HepG2 (cell line): ENCODE results near the gene UNC5CL. TPM values are rescaled to one million over a fixed set of nuclear protein-coding genes. Genes with fewer than 3 reads are reported as not detected.

Experiments
- ARID3A ChIP-seq: IDR thresholded peaks from 2 replicates; pipeline ENCODE4 v1.6.1; 2012; ENCODE audit warnings: low read depth, low read length, improper control_type of control experiment
- EP300 ChIP-seq, 3 experiments: sonication (generic) in 1 of 3; formaldehyde crosslinking in 1 of 3; IDR thresholded peaks; 2 replicates each; pipeline versions ENCODE4 v1.5.1 to v1.6.1; 2011 to 2020; ENCODE audit warnings: low read depth in 2 of 3, low read length in 2 of 3, borderline replicate concordance in 1 of 3, improper control_type of control experiment in 1 of 3, mild to moderate bottlenecking in 1 of 3, missing genetic modification reagents in 1 of 3, moderate library complexity in 1 of 3
- GTF2F1 ChIP-seq: fragments of 150-350 bp; IDR thresholded peaks from 2 replicates; pipeline ENCODE4 v1.6.1; 2014; ENCODE audit warnings: low read length
- GZF1 ChIP-seq: sonication (generic); formaldehyde crosslinking; IDR thresholded peaks from 2 replicates; pipeline ENCODE4 v1.5.1; 2020; ENCODE audit warnings: mild to moderate bottlenecking, missing genetic modification reagents
- KLF6 ChIP-seq: IDR thresholded peaks from 2 replicates; pipeline ENCODE4 v1.8.0; 2016; ENCODE audit warnings: missing biosample characterization, missing genetic modification reagents
- SAP130 ChIP-seq: IDR thresholded peaks from 2 replicates; pipeline ENCODE4 v1.6.1; 2016; ENCODE audit warnings: low read depth
- SOX13 ChIP-seq, 3 experiments: fragments of 450-650 bp in 1 of 3; sonication (generic) in 1 of 3; formaldehyde crosslinking in 1 of 3; IDR thresholded peaks in 2 of 3; conservative IDR thresholded peaks in 1 of 3; 2 replicates each; pipeline versions ENCODE4 v1.5.0 to v1.6.1; 2016 to 2020; ENCODE audit warnings: antibody characterized with exemption in 1 of 3, mild to moderate bottlenecking in 1 of 3, missing compliant biosample characterization in 1 of 3, missing genetic modification reagents in 1 of 3, moderate library complexity in 1 of 3
- SP2 ChIP-seq: sonication (generic); formaldehyde crosslinking; IDR thresholded peaks from 2 replicates; pipeline ENCODE4 v1.5.1; 2020; ENCODE audit warnings: mild to moderate bottlenecking, missing genetic modification reagents
- TARDBP ChIP-seq: sonication (generic); formaldehyde crosslinking; IDR thresholded peaks from 2 replicates; pipeline ENCODE4 v1.8.0; 2022; ENCODE audit warnings: mild to moderate bottlenecking, missing genetic modification reagents
- XBP1 ChIP-seq: sonication (generic); formaldehyde crosslinking; IDR thresholded peaks from 2 replicates; pipeline ENCODE4 v1.5.0; 2020; ENCODE audit warnings: missing genetic modification reagents
- polyA plus RNA-seq, 8 experiments: library from polyadenylated mRNA; depleted of rRNA in 3 of 8; stranded (reverse) in 7 of 8; unstranded in 1 of 8; fragments of >200 nt; fragmentation: Illumina TruSeq in 4 of 8; extraction: Trizol in 4 of 8; gene quantifications; 2 replicates each; pipeline versions ENCODE4 v1.2.1 to v1.2.3, GENCODE V29; 2011 to 2016; ENCODE audit warnings: low read depth in 4 of 8, missing spikeins in 1 of 8, mixed read lengths in 1 of 8; ENCODE audit not compliant: insufficient read depth in 1 of 8
- total RNA-seq, 5 experiments: library from RNA; depleted of rRNA; stranded (reverse); fragments of >200 nt; fragmentation: Illumina TruSeq; extraction: Trizol; gene quantifications; 2 replicates each; pipeline ENCODE4 v1.2.3, GENCODE V29; 2016; ENCODE audit warnings: low read depth in 1 of 5
- TF ChIP-seq, protein P1 (sequence below): sonication (generic); formaldehyde crosslinking; IDR thresholded peaks from 2 replicates; pipeline ENCODE4 v1.5.1; 2020; ENCODE audit warnings: mild to moderate bottlenecking, moderate library complexity, missing genetic modification reagents
- TF ChIP-seq, protein P2 (sequence below): sonication (generic); formaldehyde crosslinking; IDR thresholded peaks from 2 replicates; pipeline ENCODE4 v1.4.0; 2020; ENCODE audit warnings: missing genetic modification reagents, borderline replicate concordance
- TF ChIP-seq, protein P3 (sequence below): sonication (generic); formaldehyde crosslinking; IDR thresholded peaks from 2 replicates; pipeline ENCODE4 v1.5.0; 2020; ENCODE audit warnings: mild to moderate bottlenecking, missing genetic modification reagents, borderline replicate concordance
- TF ChIP-seq, protein P4 (sequence below): sonication (generic); formaldehyde crosslinking; IDR thresholded peaks from 2 replicates; pipeline ENCODE4 v1.4.0; 2020; ENCODE audit warnings: low read depth, mild to moderate bottlenecking, missing genetic modification reagents

UNC5CL gene
- total and polyA plus RNA-seq, 2 of the 13 experiments (the other 11 are each of a cell fraction or from before 2014, with no cell fraction given) = 2.4 to 2.5 TPM

DNA sequence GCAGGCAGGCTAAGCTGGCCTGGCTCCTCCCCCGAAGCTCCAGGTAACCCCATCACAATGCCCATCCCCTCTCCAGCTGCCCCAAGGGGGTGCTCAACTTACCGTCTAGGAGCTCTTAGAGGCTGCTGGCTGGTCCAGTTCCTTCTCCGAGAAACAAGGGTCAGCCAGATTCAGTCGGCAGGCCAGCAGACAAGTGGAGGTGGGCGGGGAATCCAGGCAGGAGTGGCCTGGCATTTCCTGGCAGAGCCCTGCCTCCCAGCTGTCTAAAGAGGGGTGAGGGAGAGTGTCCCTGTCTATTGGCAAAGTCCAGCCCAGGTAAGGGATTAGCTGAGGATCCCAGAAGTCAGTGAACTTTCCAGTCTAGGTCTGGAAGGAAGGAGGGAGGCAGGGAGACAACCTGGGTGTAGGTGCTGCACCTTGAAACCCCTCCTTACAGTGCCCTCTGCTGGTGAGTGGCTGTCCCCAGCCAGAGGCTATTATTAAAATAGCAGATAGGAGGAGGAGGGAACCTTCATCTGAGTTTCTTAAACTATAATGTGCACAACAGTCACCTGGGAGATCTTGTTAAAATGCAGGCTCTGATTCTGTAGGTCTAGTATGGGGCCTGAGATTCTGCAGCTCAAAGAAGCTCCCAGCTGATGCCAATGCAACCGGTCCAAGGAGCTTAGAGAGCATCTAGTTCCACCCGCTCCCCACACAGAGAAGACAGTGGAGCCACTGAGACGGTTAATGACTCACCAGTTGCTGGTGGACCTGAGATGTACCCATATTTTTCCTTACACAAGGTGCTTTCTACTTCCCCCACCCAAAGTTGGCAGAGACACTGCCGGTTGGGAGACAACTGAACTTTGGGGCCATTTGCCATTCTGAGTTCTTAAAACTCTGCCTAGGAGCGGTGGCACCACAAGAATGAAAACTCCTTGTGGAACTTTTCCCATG is at the start of gene UNC5CL (continued):
- TF ChIP-seq, protein P1, sequence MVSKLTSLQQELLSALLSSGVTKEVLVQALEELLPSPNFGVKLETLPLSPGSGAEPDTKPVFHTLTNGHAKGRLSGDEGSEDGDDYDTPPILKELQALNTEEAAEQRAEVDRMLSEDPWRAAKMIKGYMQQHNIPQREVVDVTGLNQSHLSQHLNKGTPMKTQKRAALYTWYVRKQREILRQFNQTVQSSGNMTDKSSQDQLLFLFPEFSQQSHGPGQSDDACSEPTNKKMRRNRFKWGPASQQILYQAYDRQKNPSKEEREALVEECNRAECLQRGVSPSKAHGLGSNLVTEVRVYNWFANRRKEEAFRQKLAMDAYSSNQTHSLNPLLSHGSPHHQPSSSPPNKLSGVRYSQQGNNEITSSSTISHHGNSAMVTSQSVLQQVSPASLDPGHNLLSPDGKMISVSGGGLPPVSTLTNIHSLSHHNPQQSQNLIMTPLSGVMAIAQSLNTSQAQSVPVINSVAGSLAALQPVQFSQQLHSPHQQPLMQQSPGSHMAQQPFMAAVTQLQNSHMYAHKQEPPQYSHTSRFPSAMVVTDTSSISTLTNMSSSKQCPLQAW (CRISPR knock-in tag) = no peak; the same call in 1 of the 2 replicates
- TF ChIP-seq, protein P2, sequence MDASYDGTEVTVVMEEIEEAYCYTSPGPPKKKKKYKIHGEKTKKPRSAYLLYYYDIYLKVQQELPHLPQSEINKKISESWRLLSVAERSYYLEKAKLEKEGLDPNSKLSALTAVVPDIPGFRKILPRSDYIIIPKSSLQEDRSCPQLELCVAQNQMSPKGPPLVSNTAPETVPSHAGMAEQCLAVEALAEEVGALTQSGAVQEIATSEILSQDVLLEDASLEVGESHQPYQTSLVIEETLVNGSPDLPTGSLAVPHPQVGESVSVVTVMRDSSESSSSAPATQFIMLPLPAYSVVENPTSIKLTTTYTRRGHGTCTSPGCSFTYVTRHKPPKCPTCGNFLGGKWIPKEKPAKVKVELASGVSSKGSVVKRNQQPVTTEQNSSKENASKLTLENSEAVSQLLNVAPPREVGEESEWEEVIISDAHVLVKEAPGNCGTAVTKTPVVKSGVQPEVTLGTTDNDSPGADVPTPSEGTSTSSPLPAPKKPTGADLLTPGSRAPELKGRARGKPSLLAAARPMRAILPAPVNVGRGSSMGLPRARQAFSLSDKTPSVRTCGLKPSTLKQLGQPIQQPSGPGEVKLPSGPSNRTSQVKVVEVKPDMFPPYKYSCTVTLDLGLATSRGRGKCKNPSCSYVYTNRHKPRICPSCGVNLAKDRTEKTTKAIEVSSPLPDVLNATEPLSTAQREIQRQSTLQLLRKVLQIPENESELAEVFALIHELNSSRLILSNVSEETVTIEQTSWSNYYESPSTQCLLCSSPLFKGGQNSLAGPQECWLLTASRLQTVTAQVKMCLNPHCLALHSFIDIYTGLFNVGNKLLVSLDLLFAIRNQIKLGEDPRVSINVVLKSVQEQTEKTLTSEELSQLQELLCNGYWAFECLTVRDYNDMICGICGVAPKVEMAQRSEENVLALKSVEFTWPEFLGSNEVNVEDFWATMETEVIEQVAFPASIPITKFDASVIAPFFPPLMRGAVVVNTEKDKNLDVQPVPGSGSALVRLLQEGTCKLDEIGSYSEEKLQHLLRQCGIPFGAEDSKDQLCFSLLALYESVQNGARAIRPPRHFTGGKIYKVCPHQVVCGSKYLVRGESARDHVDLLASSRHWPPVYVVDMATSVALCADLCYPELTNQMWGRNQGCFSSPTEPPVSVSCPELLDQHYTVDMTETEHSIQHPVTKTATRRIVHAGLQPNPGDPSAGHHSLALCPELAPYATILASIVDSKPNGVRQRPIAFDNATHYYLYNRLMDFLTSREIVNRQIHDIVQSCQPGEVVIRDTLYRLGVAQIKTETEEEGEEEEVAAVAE (CRISPR knock-in tag) = peak; percentile 2; the same call in 1 of the 2 replicates
- no peak for TF ChIP-seq KLF6 (CRISPR knock-in tag)
- TF ChIP-seq SOX13 (IDR thresholded peaks at IDR 0.05) = 0 out of 2 replicates have a peak, but pooled peaks have one; percentile 21
- no peak for TF ChIP-seq SOX13 (CRISPR knock-in tag; conservative IDR thresholded peaks at IDR 0.05 in 1 of 2, IDR thresholded peaks at IDR 0.05 in 1 of 2)
- TF ChIP-seq SAP130 = 0 out of 2 replicates have a peak, but pooled peaks have one; percentile 12
- no peak for TF ChIP-seq SP2
- no peak for TF ChIP-seq GTF2F1
- TF ChIP-seq, protein P3, sequence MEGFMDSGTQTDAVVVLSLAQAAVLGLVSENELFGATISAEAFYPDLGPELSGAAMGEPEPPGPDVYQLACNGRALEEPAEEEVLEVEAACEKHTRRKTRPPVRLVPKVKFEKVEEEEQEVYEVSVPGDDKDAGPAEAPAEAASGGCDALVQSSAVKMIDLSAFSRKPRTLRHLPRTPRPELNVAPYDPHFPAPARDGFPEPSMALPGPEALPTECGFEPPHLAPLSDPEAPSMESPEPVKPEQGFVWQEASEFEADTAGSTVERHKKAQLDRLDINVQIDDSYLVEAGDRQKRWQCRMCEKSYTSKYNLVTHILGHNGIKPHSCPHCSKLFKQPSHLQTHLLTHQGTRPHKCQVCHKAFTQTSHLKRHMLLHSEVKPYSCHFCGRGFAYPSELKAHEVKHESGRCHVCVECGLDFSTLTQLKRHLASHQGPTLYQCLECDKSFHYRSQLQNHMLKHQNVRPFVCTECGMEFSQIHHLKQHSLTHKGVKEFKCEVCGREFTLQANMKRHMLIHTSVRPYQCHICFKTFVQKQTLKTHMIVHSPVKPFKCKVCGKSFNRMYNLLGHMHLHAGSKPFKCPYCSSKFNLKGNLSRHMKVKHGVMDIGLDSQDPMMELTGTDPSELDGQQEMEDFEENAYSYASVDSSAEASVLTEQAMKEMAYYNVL = 0 out of 2 replicates have a peak, but pooled peaks have one; percentile 37
- no peak for TF ChIP-seq EP300 (IDR thresholded peaks at IDR 0.05; ENCODE audit: low read depth in 2 of 2, low read length in 2 of 2)
- peak; percentile 26; the same call in 1 of the 2 replicates for TF ChIP-seq EP300 (CRISPR knock-in tag; IDR thresholded peaks at IDR 0.05; ENCODE audit: borderline replicate concordance)
- TF ChIP-seq, protein P4, sequence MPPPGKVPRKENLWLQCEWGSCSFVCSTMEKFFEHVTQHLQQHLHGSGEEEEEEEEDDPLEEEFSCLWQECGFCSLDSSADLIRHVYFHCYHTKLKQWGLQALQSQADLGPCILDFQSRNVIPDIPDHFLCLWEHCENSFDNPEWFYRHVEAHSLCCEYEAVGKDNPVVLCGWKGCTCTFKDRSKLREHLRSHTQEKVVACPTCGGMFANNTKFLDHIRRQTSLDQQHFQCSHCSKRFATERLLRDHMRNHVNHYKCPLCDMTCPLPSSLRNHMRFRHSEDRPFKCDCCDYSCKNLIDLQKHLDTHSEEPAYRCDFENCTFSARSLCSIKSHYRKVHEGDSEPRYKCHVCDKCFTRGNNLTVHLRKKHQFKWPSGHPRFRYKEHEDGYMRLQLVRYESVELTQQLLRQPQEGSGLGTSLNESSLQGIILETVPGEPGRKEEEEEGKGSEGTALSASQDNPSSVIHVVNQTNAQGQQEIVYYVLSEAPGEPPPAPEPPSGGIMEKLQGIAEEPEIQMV (CRISPR knock-in tag) = no peak
- no peak for TF ChIP-seq ARID3A
- TF ChIP-seq GZF1 (CRISPR knock-in tag) = no peak
- peak; percentile 63; the same call in 1 of the 2 replicates for TF ChIP-seq TARDBP (CRISPR knock-in tag)
- TF ChIP-seq XBP1 (CRISPR knock-in tag) = no peak
